HL-60 (cell line): ENCODE results near the gene SLC25A48.
"Not testable (repeated sequence)": the region's sequence is repeated elsewhere in the genome, so short reads cannot be mapped to it uniquely, and the experiment has no call there.

Source experiments
- DNase-seq, 2 experiments: peaks; one replicate each; pipeline ENCODE4 v3.0.0-alpha.2; 2010 to 2020; ENCODE audit warnings: low read depth in 1 of 2, low spot score in 1 of 2
- H3K27ac ChIP-seq: fragments of 250-450 bp; sonication (Bioruptor Pico); replicated peaks from 2 replicates; pipeline ENCODE4 v1.5.1; 2020; ENCODE audit warnings: mild to moderate bottlenecking, moderate library complexity
- H3K27me3 ChIP-seq: fragments of 250-450 bp; sonication (Bioruptor Pico); 2 replicates; pipeline ENCODE4 v1.5.1; 2021; ENCODE audit warnings: mild to moderate bottlenecking, moderate library complexity; ENCODE audit not compliant: insufficient read depth, poor library complexity, severe bottlenecking
- H3K4me3 ChIP-seq: replicated peaks from 2 replicates; pipeline ENCODE4 v1.5.1; 2011; ENCODE audit warnings: mild to moderate bottlenecking, control low read depth, low read length; ENCODE audit not compliant: insufficient read depth
- CTCF ChIP-seq: IDR thresholded peaks from one replicate; pipeline ENCODE4 v1.5.1; 2011; ENCODE audit warnings: low read length, control low read depth, inconsistent platforms; ENCODE audit not compliant: insufficient read depth
- GABPA ChIP-seq: IDR thresholded peaks from 2 replicates; pipeline ENCODE4 v1.6.1; 2012; ENCODE audit warnings: low read depth
- POLR2AphosphoS5 ChIP-seq: IDR thresholded peaks from 2 replicates; pipeline ENCODE4 v1.6.1; 2012; ENCODE audit warnings: low read depth
- REST ChIP-seq: IDR thresholded peaks from 2 replicates; pipeline ENCODE4 v1.6.1; 2012; ENCODE audit warnings: low read depth; ENCODE audit not compliant: insufficient replicate concordance
- SPI1 ChIP-seq: IDR thresholded peaks from 2 replicates; pipeline ENCODE4 v1.6.1; 2012; ENCODE audit warnings: low read depth, mild to moderate bottlenecking, borderline replicate concordance

The SLC25A48 gene

GRCh38 chr5:135835766-135836165 lies 1.3 kb downstream of the SLC25A48 start:
- TF ChIP-seq GABPA: no peak
- TF ChIP-seq CTCF: no peak
- TF ChIP-seq POLR2AphosphoS5: no peak
- no peak for TF ChIP-seq SPI1
- TF ChIP-seq REST: no peak
- H3K4me3 ChIP-seq: no peak overlapping the region
- no peaks in the 10 kb centered on the region for H3K27me3 ChIP-seq
- H3K27ac ChIP-seq: no peak overlapping the region
- no peak for DNase-seq

GRCh38 chr5:135838395-135838794 lies 3.9 kb downstream of the SLC25A48 start:
- H3K27me3 ChIP-seq: not testable (repeated sequence)

GRCh38 chr5:135839566-135839965 lies 5.1 kb downstream of the SLC25A48 start:
- no peak for DNase-seq
- TF ChIP-seq POLR2AphosphoS5 (no peak), REST (no peak), GABPA (no peak), SPI1 (no peak), CTCF (no peak)
- Histone ChIP-seq H3K27ac (no peak overlapping the region), H3K27me3 (no peaks in the 10 kb centered on the region), H3K4me3 (no peak overlapping the region)

More at GRCh38 chr5:135838395-135838794, 3.9 kb downstream of the SLC25A48 start:
- H3K27ac ChIP-seq, DNase-seq, H3K4me3 ChIP-seq: not testable (repeated sequence)

- H3K4me3 ChIP-seq: no peak overlapping the region
- no peak for TF ChIP-seq GABPA
- no peak for TF ChIP-seq POLR2AphosphoS5
- TF ChIP-seq CTCF: no peak
- no peak for TF ChIP-seq REST
- no peak for TF ChIP-seq SPI1
- no peak for DNase-seq
- H3K27me3 ChIP-seq: no peaks in the 10 kb centered on the region
- no peak overlapping the region for H3K27ac ChIP-seq
These were observed 6.5 kb downstream of the SLC25A48 start for GRCh38 chr5:135840959-135841358.
